Kidney (tissue), 22 donors: ENCODE data around the gene ZNF467. TPM values are rescaled to one million over a fixed set of nuclear protein-coding genes. Genes with fewer than 3 reads are reported as not detected.

Source experiments
- DNase-seq, 5 donors: peaks; one replicate each; pipeline ENCODE4 v3.0.0-alpha.2; 2013 to 2020
- FAIRE-seq: peaks from 2 replicates; lab custom pipeline; 2012; peaks lifted over from hg19 to GRCh38; lab: Jason Lieb, UNC
- H3K27ac ChIP-seq, 2 donors: one replicate each; pipeline ENCODE4 v1.7.0; 2013; ENCODE audit warnings: low read depth in 2 of 2, low read length in 2 of 2, inconsistent platforms in 1 of 2
- H3K27me3 ChIP-seq: one replicate; pipeline ENCODE4 v1.7.1; 2013; ENCODE audit warnings: low read length, inconsistent platforms; ENCODE audit not compliant: control insufficient read depth, insufficient read depth
- H3K36me3 ChIP-seq, 3 donors: one replicate each; pipeline versions ENCODE4 v1.7.0 to v1.7.1; 2013; ENCODE audit warnings: low read length in 3 of 3, control low read depth in 1 of 3, inconsistent platforms in 1 of 3; ENCODE audit not compliant: insufficient read depth in 3 of 3, control insufficient read depth in 2 of 3
- H3K4me1 ChIP-seq, 3 donors: one replicate each; pipeline versions ENCODE4 v1.7.0 to v1.7.1; 2013; ENCODE audit warnings: low read length in 3 of 3, inconsistent platforms in 1 of 3, low read depth in 1 of 3; ENCODE audit not compliant: control insufficient read depth in 2 of 3, insufficient read depth in 2 of 3
- H3K4me3 ChIP-seq, 3 donors: one replicate each; pipeline versions ENCODE4 v1.7.0 to v1.8.1; 2013; ENCODE audit warnings: low read length in 3 of 3, control low read depth in 1 of 3, inconsistent platforms in 1 of 3
- H3K9ac ChIP-seq, 3 donors: one replicate each; pipeline versions ENCODE4 v1.7.0 to v1.7.1; 2013; ENCODE audit warnings: low read length in 3 of 3, control low read depth in 1 of 3, inconsistent platforms in 1 of 3
- H3K9me3 ChIP-seq, 3 donors: one replicate each; pipeline versions ENCODE4 v1.7.0 to v1.7.1; 2013; ENCODE audit warnings: low read length in 3 of 3, control low read depth in 1 of 3, inconsistent platforms in 1 of 3; ENCODE audit not compliant: control insufficient read depth in 2 of 3, insufficient read depth in 1 of 3
- intact Hi-C: fragments of 100-400 bp; cut with DNase I; formaldehyde crosslinking; loops from one replicate; pipeline ENCODE4 v1.11.1; 2022
- long read RNA-seq, 10 donors: library from polyadenylated mRNA in 1 of 10; unstranded in 1 of 10; transcript quantifications; one replicate each; pipeline ENCODE4 v2.0.0 and lab custom pipeline, GENCODE V29; 2021 to 2026
- polyA plus RNA-seq: library from polyadenylated mRNA; stranded (reverse); fragments of 350-450 nt; fragmentation: Illumina TruSeq; extraction: RNeasy Lipid Tissue Mini Kit (QIAGEN cat#74804); gene quantifications from one replicate; pipeline ENCODE4 v1.2.3, GENCODE V29; 2014; ENCODE audit warnings: low read depth, low replicate concordance; ENCODE audit not compliant: insufficient read depth
- total RNA-seq: library from RNA; stranded (reverse); fragmentation: NEBNext Ultra II Directional; extraction: Animal tissue kit (Norgen Biotek cat#: 25700); gene quantifications from one replicate; pipeline ENCODE4 v1.2.1, GENCODE V29; 2021
- TF ChIP-seq, protein P1 (sequence below): IDR thresholded peaks from 3 replicates; pipeline ENCODE4 v1.5.1; 2012; ENCODE audit warnings: mild to moderate bottlenecking, moderate library complexity, borderline replicate concordance; ENCODE audit not compliant: insufficient read depth; ENCODE audit errors: extremely low read depth
- donor health status: control.
- donor health status: control.
- donor health status: control.
- donor health status: control.
- donor health status: control.
- donor health status: DM: yes; HTN: yes; CAD: no.
- donor health status: Normal renal cell carcinoma (clear cell type).

The ZNF467 gene, protein sequence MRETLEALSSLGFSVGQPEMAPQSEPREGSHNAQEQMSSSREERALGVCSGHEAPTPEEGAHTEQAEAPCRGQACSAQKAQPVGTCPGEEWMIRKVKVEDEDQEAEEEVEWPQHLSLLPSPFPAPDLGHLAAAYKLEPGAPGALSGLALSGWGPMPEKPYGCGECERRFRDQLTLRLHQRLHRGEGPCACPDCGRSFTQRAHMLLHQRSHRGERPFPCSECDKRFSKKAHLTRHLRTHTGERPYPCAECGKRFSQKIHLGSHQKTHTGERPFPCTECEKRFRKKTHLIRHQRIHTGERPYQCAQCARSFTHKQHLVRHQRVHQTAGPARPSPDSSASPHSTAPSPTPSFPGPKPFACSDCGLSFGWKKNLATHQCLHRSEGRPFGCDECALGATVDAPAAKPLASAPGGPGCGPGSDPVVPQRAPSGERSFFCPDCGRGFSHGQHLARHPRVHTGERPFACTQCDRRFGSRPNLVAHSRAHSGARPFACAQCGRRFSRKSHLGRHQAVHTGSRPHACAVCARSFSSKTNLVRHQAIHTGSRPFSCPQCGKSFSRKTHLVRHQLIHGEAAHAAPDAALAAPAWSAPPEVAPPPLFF
- total RNA-seq (24.5 TPM), polyA plus RNA-seq (15.0 TPM)
- long read RNA-seq, donor 1, transcript ZNF467-201 (5 exons, 2,553 nt): major isoform, 7 of 7 reads
- long read RNA-seq, donor 1, partial matches to known transcripts: 0 of 7 reads
- long read RNA-seq, donor 1, other reads (novel, unspliced or antisense): 0 of 7 reads
- long read RNA-seq, donor 2, transcript ZNF467-201 (5 exons, 2,553 nt): major isoform, 9 of 19 reads
- long read RNA-seq, donor 2, partial matches to known transcripts: 10 of 19 reads
- long read RNA-seq, donor 2, other reads (novel, unspliced or antisense): 0 of 19 reads
- long read RNA-seq, donor 3, transcript ZNF467-201 (5 exons, 2,553 nt): major isoform, 8 of 8 reads
- long read RNA-seq, donor 3, partial matches to known transcripts: 0 of 8 reads
- long read RNA-seq, donor 3, other reads (novel, unspliced or antisense): 0 of 8 reads
- long read RNA-seq, donor 4, transcript ZNF467-201 (5 exons, 2,553 nt): major isoform, 8 of 9 reads
- long read RNA-seq, donor 4, partial matches to known transcripts: 0 of 9 reads
- long read RNA-seq, donor 4, other reads (novel, unspliced or antisense): 0 of 9 reads
- long read RNA-seq, donor 5, partial matches to known transcripts: 0 of 1 reads
- long read RNA-seq, donor 5, other reads (novel, unspliced or antisense): 0 of 1 reads
- long read RNA-seq, donor 6, transcript ZNF467-201 (5 exons, 2,553 nt): major isoform, 7 of 9 reads
- long read RNA-seq, donor 6, partial matches to known transcripts: 0 of 9 reads
- long read RNA-seq, donor 6, other reads (novel, unspliced or antisense): 0 of 9 reads
- long read RNA-seq, donor 7, partial matches to known transcripts: 17 of 20 reads
- long read RNA-seq, donor 7, other reads (novel, unspliced or antisense): 2 of 20 reads
- long read RNA-seq, donor 8, partial matches to known transcripts: 0 of 4 reads
- long read RNA-seq, donor 8, other reads (novel, unspliced or antisense): 0 of 4 reads
- long read RNA-seq, donor 9, transcript ZNF467-201 (5 exons, 2,553 nt): major isoform, 5 of 6 reads
- long read RNA-seq, donor 9, partial matches to known transcripts: 0 of 6 reads
- long read RNA-seq, donor 9, other reads (novel, unspliced or antisense): 0 of 6 reads
- long read RNA-seq, donor 10, partial matches to known transcripts: 0 of 8 reads
- long read RNA-seq, donor 10, other reads (novel, unspliced or antisense): 0 of 8 reads

DNA sequence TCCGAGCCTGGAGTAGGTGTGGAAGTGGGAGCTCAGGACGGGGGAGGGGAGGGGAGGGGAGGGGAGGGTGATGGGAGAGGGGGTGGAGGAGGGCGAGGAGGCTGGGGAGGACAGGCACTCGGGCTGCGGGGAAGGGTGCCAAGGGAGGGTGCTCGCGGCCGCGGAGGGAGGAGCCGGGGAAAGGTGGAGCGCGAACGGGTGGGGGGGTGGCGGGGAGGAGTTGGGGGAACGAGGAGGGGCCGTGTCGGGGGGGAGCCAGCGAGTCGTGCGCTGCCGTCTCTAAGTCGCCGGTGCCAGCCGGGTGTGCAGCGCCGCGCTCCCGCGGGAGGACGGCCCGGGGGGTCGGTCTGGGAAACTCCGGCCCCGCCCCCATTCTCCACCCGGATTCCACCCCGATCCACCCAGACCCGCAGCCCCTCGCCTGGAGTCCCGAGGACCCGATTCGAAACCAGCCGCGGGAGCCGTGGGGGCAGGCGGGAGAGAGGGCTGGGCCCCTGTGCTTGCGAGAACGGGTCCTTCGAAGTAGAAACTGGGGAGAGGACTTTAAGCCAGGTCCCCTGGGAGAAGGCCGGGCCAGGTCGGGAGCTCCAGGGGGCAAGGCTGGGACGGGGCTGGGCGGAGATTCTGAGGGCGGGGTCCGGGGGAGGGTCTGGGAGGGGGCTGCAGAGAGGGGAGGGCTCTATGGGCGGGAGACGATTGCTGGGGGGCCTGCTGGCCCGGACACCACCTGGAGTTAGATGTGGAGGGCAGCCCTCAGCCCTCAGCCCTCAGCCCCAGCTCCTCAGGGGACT is at the start of gene ZNF467:
Gene ZNF467 (minus strand): TSS at position 143 of the 791 bp plus-strand sequence. CDS start 2,556 bp downstream, outside the sequence.
- TF ChIP-seq, protein P1, sequence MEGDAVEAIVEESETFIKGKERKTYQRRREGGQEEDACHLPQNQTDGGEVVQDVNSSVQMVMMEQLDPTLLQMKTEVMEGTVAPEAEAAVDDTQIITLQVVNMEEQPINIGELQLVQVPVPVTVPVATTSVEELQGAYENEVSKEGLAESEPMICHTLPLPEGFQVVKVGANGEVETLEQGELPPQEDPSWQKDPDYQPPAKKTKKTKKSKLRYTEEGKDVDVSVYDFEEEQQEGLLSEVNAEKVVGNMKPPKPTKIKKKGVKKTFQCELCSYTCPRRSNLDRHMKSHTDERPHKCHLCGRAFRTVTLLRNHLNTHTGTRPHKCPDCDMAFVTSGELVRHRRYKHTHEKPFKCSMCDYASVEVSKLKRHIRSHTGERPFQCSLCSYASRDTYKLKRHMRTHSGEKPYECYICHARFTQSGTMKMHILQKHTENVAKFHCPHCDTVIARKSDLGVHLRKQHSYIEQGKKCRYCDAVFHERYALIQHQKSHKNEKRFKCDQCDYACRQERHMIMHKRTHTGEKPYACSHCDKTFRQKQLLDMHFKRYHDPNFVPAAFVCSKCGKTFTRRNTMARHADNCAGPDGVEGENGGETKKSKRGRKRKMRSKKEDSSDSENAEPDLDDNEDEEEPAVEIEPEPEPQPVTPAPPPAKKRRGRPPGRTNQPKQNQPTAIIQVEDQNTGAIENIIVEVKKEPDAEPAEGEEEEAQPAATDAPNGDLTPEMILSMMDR: no peak
- peak within 1 kb of the TSS; percentile 21 to 63 (median 48) for H3K4me3 ChIP-seq
- no peak for FAIRE-seq
- peaks cover 0 to 17% (median 5%) of the 10 kb centered on the region in 3 donors for H3K4me1 ChIP-seq
- peak within 1 kb of the TSS; percentile 74 to 90 for H3K27ac ChIP-seq
- H3K9me3 ChIP-seq: no peaks in the 10 kb centered on the region
- DNase-seq: peak; percentile 78 to 96 (median 85)
- H3K36me3 ChIP-seq: peaks cover 0 to 4% (median 2%) of the 10 kb centered on the region in 3 donors
- intact Hi-C loops: no loop called here
- H3K9ac ChIP-seq: peak within 1 kb of the TSS in 2 of 3 donors; percentile 24 to 67
- no peaks in the 10 kb centered on the region for H3K27me3 ChIP-seq

DNA sequence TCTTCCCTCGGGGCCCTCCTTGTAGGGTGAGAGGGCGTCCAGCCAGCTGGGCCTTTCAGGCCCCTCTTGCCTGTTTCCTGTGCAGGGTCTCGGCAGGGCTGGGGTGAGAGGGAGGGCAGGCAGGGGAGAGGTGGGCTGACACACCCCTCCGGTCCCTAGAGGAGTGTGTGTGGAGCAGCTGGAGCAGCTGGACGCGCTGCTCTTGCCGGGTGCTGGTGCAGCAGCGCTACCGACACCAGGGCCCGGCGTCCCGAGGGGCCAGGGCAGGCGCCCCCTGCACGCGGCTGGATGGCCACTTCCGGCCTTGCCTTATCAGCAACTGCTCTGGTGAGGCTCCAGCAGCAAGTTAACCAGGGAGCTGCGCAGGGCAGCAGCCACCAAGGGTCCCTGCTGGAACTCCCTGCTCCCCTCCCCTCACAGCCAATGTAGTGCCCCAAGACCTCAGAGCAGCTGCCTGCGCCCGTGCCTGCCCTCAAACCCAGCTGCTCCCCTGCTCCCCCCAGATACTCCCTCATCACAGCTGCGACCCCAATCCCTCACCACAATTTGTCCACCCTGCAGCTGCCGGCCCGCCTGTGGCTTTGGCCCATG is 49.1 kb upstream of the ZNF467 start:
- TF ChIP-seq, protein P1: no peak
- FAIRE-seq (no peak), DNase-seq (peak in 1 of 5 donors; percentile 71)
- H3K9me3 ChIP-seq: no peaks in the 10 kb centered on the region
- H3K36me3 ChIP-seq: no peaks in the 10 kb centered on the region
- H3K4me1 ChIP-seq: no peaks in the 10 kb centered on the region
- no peak overlapping the region for H3K4me3 ChIP-seq
- no peak overlapping the region for H3K27ac ChIP-seq
- intact Hi-C loops: no loop called here
- no peak overlapping the region for H3K9ac ChIP-seq
- no peaks in the 10 kb centered on the region for H3K27me3 ChIP-seq
